ENCODE results near the gene DNAJC22.
"Not testable (repeated sequence)": the region's sequence is repeated elsewhere in the genome, so short reads cannot be mapped to it uniquely, and the experiment has no call there.

Gene DNAJC22

DNA sequence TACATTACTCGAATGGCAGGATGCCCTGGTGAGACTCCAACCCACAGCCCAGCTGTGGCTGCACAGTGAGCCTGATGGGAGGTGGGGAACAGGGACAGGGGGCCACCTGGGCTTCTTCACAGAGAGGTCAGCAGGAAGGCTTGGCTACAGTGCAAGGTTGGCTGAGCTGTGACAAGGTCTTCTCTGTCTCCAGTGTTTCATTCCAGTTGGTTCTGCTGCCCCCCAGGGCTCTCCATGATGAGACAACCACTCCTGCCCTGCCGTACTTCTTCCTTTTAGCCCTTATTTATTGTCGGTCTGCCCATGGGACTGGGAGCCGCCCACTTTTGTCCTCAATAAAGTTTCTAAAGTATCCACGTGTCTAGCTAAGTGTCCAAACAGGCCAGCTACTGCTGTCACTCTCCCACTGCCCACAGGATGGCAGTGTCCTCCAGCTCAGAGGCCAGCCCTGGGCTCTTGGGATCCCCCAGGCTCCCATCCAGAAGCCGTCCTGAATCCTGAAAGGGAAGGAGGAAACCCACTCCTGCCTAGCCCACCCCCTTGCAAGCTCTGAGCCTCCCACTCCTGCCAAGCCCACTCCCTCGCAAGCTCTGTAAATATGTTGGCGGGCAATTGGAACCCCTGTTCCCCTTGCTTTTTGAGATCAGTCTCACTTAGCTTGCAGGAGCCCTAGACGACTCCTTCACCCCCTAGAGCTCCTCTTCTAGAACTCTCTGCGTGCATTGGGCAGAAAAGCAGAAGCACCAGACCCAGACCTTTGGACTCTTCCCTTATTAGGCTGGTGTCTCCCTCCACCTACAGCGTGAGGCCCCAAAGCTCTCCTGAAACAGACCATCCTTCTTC lies 15.1 kb upstream of the DNAJC22 start:
- DNase-seq (ENCODE audit: low read depth in 2 of 2): no peak

DNA sequence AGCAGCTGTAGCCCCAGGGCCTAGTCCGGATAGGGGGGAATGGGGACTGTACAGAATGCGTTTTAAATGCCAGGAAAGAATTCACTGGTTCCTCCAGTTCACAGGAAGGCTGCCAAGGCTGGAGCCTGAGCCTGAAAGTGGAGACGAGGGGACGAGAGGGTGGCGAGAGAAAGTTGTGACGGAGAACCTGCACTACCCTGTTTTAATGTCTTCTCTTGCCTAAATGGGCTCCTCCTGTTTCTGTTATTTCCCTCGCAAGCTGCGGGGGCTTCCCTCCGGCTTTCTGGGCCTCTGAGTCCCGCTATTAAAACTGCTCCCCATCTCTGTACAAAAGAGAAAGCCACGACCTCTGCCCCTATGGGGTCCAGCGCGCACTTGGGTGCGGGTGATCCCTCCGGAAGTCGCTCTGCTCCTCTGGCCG lies 14.2 kb upstream of the DNAJC22 start:
- DNase-seq (ENCODE audit: low read depth in 2 of 2): no peak

DNA sequence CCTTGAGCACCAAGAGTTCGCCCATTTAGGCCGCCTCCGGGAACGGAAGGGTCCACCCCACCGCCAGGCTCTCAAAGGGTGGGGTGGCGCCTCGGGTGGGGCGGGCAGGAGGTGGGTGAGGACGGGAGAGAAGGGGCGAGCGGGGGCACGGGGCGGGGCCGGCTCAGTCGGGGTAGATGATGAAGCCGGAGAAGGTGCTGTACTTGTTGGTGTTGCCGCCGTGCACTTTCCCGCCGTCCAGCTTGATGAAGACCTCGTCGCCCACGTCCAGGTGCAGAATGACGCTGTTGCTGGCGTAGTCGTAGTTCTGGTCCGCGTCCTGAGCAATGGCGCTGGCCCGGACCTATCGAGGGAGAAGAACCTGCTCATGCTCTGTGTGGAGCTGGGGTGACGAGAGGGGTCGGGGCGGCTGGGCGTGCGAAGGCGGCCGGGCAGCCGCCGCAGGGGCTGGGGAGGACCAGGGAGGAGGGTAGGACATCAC lies 13.8 kb upstream of the DNAJC22 start:
- DNase-seq (ENCODE audit: low read depth in 2 of 2): no peak

DNA sequence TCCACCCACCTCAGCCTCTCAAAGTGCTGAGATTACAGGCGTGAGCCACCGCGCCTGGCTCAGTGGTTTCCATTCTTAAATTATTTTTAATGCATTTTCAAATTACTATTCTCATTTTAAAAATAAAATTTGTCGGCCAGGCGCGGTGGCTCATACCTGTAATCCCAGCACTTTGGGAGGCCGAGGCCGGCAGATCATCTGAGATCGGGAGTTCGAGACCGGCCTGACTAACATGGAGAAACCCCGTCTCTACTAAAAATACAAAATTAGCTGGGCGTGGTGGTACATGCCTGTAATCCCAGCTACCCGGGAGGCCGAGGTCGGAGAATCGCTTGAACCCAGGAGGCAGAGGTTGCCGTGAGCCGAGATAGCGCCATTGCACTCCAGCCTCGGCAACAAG lies 12.9 kb upstream of the DNAJC22 start:
- not testable (repeated sequence) for DNase-seq (ENCODE audit: low read depth in 2 of 2)

DNA sequence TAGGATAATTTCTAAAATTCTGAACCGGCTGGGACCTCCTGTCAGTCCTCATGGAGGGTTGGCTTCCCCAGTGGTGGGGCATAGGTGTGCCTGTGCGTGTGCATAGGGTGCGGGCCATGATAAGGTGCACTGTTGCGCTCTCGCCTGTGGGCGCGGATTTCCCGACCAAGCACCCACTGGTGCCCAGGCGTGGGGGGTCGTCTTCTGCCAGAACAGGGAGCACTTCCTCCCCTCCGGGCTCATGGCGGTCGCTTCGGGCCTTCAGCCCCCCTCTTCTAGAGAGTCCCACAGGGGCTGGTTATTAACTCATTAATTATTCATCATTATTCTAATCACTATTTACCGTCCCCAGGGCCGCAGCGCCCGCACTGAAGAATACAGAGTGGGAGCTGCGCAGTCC lies 12.5 kb upstream of the DNAJC22 start:
- no peak for DNase-seq (ENCODE audit: low read depth in 2 of 2)

DNA sequence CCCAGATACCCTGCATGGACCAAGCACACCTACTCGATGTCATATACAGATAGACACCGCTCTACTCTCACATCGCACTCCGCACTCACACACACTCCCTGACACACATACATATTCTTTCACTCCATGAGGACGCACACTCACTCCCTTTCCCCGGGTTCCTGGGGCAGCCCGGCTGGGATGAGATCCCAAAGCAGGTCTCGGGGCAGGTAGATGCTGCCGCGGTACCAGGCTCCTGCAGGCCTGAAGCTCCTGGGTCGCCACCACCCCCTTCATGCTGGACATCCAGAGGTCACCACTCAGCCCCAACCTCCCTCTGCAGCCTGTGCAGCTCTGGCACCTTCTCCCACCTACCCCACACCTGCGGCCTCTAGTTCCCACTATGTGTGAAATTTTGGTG lies 12.0 kb upstream of the DNAJC22 start:
- no peak for DNase-seq (ENCODE audit: low read depth in 2 of 2)

DNA sequence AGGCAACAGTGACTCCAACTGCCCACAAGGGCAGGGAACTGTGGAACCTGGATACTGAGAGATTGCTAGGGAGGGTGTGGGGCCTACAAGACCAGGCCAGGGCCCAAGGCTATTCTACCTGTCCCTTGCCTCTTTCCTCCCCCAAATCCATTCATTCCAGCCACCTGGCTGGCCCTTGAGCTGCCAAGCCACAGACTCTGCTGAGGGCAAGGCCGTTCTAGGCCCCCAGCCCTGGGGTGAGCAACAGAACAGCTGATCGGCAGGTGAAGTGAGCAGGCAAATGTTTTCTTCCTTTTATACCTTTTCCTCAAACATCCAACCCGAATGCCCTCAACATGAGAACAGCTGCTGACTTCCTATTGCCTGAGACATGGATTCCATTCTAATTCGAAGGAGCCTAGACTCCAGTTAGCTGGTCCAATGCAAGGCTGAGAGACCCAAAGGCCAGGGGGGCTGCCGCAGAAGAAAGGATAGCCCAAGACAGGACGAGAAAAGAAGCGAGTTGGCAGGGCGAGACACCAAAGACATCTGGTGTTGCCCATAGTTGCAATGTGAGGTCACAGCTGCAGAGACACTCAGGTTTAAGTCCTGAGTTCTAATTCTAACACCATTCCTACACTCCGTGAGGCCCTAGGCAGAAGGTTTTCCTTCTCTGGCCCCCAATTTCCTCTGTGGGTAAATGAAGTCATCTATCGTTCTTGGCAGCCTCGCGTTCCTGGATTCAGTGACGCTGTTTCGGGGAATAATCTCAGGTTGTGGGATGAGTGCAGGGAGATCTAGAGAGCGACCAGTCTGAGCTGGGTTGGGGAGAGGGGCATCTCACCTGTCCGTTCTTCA lies 11.4 kb upstream of the DNAJC22 start:
- no peak for DNase-seq (ENCODE audit: low read depth in 2 of 2)

DNA sequence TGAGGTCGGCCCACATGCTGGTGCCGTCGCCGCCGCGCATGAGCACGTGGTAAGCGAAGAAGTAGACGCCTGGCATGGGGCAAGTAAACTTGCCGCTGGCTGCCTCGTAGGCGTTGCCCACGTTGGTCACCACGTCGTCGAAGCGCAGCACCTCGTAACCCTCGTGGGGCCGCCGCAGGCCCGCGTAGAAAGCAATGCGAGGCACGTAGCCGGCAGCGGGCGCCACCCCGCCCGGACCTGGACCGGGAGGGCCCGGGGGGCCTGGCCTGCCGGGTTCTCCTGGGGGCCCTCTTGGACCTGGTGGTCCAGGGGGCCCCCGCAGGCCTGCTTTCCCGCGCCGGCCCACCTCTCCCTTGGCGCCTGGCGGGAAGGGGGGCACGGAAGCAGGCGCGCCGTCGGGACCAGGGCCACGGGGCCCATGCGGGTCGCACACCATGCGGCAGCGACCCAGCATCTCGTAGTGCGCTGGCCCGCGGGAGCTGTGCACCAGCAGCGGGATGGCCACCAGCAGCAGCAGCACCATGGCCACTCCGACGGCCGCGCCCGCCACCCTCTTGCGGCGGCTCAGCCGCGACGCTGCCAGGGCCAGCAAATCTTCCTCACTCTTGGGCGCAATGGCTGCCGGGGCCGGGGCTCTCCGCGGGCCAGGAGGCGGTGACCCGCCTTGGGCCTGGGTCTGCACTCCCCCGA lies 10.6 kb upstream of the DNAJC22 start:
- no peak for DNase-seq (ENCODE audit: low read depth in 2 of 2)

DNA sequence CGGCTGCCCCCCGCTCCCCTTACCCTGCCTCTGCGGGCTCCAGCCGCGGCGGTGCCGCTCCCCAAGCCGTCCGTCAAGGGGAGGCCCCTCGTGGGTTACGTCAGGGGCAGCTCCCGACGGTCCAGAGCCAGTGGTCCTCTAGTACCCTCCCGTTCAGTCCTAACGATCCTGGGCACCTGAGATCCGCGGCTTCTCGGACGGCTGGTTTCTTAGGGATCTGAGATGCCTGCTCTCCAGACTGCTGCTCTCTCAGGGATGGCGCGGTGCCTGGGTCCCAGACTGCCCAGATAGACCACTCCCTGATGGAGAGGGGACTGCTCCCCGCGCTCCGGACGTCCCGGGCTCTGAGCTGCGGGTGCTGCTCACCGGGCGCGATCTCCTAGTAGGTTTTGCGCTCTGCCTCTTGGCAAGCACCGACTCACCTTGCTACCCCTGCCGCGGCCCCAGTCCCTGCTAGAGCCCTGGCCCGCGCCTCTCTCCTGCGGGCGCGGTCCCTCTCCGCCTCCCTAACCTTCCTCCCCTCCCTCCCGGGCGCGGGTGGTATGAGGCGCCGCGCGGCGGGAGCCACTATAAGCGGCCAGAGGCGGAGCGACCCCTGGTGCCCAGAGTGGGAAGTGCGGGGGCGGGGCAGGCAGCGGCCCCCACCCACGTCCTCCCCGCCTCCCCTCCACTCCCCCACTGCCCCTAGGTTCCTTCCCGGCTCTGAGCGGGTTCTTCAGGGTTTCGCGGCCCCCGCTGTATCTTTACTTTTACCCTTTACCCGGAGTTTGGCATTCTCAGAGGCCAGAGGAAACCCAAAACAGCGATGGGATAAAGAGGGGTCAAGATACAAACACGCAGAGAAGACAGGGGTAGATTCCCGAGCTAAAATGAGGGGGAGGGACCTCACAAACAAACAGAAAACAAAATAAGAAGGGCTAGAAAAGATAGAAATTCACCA lies 9.8 kb upstream of the DNAJC22 start, which contains the start of gene C1QL4:
Gene C1QL4 (minus strand): TSS at position 544 of the 940 bp plus-strand sequence. CDS start 711 bp downstream, outside the sequence.
- DNase-seq (ENCODE audit: low read depth in 2 of 2): peak in 1 of 2 donors; percentile 86

DNA sequence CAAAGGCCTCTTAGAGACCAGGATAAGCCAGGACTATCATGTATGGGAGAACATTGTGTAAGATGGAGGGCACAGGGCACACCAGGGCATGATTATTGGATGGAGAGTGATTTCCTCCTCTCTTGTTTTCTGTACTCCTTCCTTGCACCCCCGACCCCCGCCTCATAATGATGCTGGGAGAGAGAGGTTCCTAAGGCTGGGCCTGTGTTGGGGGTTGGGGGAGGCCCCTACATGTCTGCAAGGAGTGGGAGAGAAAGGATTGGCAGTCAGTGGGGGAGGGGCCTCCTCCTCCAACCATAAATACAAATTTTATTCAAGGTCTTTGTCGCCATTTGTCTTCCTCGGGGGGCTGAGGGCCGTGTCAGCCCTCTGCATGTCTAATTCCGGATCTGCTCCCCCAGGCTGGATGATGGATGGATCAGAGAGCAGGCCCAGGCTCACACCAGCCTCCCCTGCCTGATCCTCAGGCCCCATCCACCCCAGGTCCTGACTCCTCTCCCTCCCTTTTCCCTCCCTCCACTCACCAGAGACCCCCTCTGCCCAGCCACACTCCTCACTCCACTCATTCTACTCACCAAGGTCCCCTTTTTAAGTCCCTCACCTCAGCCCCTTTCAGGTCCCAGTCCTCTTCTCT lies 7.7 kb upstream of the DNAJC22 start:
- no peak for DNase-seq (ENCODE audit: low read depth in 2 of 2)

DNA sequence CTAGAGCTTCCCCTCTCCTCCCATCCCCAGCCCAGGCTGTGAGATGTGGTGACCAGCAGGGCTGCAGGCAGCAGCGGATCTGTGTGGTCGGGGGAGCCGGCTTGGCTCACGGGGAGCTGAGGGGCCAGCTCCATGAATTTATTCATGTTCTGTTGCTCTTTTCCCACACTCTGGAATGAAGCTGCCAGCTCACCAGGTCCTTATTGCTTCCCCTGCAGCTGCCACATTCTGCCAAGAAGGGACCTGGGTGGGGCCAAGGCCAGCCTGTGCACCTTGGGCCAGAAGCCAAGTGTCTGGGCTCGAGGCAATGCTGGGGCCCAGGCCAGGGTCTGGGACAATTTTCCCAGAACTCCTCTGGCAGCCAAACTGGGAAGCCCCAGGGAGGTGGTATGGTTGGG lies 7.2 kb upstream of the DNAJC22 start:
- no peak for DNase-seq (ENCODE audit: low read depth in 2 of 2)

DNA sequence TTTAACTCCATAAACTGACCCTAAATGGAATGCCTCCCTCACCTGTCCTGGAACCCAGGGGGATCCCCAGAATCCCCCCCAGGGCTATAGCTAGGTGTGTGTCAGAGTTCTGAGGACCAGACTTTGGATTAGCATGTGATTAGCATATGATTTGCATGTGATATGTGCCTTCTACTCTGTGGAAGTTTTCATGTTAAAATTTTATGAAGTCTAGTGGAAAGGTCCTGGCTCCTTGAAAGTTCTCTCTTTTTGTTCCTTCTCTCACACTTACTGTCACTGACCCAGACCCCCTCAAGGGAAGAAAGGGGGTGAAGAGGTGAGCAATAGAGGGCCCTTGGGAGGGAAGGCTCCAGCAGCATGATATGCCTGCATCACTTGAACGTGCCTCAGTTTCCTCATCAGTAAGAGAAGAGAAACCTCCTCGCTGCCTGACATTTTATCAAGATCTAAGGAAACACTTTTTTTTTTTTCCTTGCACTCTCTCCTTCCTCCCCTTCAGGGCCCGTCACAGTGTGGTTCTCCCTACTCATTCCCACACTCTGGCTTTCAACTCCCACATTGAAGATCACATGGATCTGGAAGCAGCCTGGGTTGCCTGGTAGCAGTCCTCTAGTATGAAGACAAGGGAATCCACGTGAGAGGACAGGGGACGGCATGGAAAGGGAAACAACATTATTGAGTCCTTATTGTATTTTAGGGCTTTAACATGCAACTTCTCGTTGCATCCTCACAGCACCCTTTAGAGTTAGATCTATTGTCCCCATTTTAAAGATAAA lies 6.4 kb upstream of the DNAJC22 start:
- no peak for DNase-seq (ENCODE audit: low read depth in 2 of 2)

DNA sequence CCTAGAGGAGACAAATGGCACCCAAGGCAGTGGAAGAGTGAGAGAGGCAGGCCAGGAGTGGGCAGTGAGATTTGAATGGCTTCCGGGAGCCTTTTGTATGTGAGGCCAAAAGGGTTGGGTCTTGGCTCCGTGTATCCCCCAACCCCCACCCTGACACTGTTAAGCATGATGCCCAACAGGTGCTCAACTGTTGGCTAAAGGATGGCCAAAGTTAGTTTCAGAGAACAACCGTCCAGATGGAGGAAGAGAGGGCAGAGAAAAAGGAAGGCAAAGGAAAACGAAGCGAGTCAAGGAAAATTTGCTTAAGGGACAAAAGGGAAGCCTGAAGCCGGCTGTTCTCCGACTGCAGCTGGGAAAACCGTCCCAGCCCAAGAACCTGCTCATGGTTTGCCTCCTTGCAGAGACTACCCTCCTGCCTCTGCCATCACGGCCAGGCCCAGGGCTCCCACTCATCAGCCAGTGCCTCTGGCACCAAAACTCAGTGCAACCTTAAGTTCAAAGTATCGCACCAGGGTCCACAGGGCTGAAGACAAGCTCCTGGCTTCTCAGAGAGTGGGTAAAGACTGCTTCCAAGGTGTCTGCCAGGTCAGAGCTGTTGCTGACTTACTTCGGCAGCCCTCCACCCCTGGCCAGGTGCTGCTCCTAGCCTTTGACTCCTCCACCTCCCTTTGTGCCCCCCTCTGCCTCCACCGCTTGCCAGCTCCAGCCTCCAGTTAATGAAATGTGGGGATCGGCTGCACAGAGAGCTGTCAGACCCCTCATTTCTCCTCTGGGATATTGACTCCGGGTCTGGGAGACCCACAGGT lies 5.5 kb upstream of the DNAJC22 start:
- DNase-seq (ENCODE audit: low read depth in 2 of 2): no peak

DNA sequence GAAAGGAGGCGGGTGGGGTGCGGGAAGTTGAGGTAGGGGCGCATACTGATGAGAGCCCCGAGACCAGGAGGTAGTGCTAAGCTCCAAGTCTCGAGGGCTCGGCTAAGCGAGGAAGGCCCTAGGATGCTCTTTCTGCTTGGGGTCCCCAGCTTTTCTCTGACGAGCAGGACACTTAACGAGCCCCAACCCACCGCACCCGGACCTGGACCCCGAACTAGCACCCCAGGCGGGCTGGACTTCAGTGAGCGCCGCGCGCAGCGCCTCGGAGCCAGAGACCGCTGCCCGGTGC lies 5.0 kb upstream of the DNAJC22 start:
- DNase-seq (ENCODE audit: low read depth in 2 of 2): no peak

DNA sequence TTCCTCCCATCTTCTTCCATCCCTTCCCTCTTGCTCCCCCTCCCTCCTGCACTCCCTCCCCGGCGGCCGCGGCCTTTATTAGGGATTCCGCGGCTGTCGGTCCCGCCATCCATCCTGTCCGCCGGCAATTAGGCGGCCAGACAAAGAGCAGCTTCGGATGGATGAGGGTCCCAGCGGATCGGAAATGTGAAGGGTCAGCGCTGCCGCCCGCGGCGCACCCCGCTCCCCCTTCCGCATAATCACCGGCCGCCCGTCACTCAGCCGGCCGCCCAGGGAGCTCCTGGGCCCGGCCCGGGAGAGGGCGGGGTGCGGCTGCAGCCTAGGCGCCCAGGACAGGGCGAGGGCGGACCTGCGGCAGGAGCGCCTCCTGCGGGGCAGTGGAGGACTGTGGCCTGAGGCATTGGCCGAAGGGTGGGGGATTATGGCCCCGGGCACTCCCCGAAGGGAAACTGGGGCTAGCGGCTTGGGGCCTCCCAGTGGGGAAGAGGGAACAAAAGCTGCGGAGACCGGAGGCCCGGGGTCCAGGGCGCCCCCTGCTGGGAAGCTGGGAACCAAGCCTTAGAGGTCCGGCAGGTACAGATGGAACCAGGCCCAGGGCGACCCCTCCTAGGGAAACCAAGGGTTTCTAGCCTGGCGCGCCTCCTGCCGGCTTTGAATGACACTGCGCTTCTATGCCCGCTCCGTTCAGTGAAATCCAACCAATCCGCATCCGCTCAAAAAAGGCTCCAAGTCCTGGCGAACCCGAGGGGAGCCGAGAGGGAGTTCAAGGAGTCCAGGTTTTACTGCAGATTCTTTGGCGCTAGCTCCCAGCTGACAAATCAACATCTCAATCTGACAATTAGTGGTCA lies 4.4 kb upstream of the DNAJC22 start:
- DNase-seq (ENCODE audit: low read depth in 2 of 2): peak; percentile 80 to 81

DNA sequence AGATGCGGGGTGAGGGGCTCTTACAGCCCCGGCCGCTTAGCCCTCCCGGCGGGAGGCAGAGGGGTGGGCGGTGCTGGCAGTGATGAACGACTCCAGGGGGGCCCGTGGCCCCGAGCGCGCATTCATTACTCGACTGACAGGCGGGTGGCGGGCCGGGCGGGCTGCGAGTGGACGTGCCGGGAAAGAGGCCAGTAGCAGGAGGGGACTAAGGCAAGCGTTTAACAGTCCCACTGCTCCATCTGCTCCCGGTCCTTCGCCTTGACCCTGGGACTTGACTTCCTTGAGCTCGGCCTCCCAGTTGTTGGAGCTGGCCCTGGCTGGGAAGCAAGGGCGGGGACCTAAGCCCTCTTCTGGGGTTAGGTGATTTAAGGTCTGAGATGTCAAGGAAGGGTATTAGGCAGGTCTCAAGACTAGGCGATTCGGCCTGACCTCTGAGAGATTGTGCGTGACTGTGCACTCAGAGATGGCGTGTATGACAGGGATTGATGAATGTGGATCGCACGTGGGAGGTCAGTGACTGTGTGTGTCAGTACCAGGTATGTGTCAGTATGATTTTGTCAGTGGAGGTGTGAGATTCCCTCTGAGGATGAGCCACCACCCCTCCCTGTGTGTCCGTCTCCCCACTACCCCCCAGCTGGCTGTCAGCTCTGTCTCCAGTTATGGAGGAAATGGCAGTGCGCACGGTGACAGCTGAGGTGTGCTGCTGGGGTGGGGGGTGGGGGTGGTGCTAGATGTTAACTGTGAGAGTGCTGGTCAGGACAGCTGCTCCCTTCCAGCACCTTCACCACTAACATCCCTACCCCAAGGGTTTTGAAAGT lies 3.6 kb upstream of the DNAJC22 start:
- DNase-seq (ENCODE audit: low read depth in 2 of 2): peak in 1 of 2 donors; percentile 53

DNA sequence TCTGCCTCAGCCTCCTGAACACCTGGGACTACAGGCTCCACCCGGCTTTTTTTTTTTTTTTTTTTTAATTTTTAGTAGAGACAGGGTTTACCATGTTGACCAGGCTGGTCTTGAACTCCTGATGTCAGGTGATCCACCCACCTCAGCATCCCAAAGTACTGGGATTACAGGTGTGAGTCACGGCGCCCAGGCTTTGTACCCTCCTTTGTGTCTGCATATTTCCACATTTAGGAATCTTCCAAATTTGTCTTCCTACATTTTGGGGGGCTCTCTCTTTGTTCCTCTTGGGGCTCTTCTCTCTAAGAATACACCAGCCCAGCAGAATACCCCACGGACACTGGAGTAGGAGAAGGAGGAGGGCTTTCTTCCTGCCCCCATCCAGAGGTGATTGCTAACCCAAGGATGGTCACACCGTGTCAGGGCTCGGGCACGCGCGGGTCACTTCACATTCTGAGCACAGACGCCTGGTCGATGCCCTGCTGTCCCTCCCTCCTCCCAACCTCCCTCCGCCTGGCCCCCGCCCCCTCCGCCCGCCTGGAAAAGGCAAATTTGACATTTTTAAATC lies 2.1 kb upstream of the DNAJC22 start:
- DNase-seq (ENCODE audit: low read depth in 2 of 2): no peak

Measured in stimulated activated CD4-positive, alpha-beta T cell treated with anti-CD3 and anti-CD28 coated beads, Interleukin-15, amount 100 ng/mL, for 48 hours (primary cell).